Measurements from ENCODE around the gene BMPR2. TPM values are rescaled to one million over a fixed set of nuclear protein-coding genes. Genes with fewer than 3 reads are reported as not detected.
"Not testable (repeated sequence)": the region's sequence is repeated elsewhere in the genome, so short reads cannot be mapped to it uniquely, and the experiment has no call there.

BMPR2 gene
- total RNA-seq, 1 experiment from 2014 or later = 32.4 TPM

GRCh38 chr2:202449344-202449743, 73.2 kb downstream of the BMPR2 start:
- no peak for DNase-seq (ENCODE audit: low read depth)

GRCh38 chr2:202450785-202451184, 74.7 kb downstream of the BMPR2 start:
- DNase-seq (ENCODE audit: low read depth) = no peak

GRCh38 chr2:202452744-202453143, 76.6 kb downstream of the BMPR2 start:
- no peak for DNase-seq (ENCODE audit: low read depth)

GRCh38 chr2:202454536-202454935, 78.4 kb downstream of the BMPR2 start:
- no peak for DNase-seq (ENCODE audit: low read depth)

DNA sequence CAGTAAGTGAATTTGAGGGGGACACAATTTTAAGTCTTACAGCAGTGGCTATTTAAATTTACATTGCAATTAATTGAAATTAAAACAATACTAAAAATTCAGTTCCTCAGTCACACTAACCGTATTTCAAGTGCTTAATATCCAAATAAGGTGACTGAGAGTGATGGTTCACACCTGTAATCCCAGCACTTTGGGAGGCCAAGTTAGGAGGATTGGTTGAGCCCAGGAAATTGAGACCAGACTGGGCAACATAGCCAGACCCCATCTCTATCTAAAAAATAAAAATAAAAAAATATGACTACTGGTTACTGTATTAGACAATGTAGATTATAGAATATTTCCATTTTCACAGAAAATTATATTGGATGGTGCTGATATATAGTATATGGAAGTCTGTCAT, 79.0 kb downstream of the BMPR2 start:
- DNase-seq (ENCODE audit: low read depth) = no peak

DNA sequence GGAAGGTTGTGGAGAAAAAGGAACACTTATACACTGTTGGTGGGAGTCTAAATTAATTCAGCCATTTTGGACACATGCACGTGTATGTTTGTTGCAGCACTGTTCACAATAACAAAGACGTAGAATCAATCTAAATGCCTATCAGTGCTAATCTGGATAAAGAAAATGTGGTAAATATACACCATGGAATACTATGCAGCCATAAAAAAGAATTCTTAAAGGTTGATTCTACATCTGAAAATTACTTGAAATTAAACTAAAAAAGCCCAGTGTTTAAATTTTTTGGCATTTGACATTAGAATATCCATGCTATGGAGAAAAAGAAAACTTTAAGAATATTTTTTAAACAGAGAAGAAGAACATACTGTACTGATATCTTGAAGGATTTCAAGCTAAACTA, 84.0 kb downstream of the BMPR2 start:
- no peak for DNase-seq (ENCODE audit: low read depth)

GRCh38 chr2:202479090-202479489, 103.0 kb downstream of the BMPR2 start:
- DNase-seq (ENCODE audit: low read depth) = no peak

- no peak for DNase-seq (ENCODE audit: low read depth)
Observed at GRCh38 chr2:202479610-202480009, 103.5 kb downstream of the BMPR2 start.

GRCh38 chr2:202486351-202486750, 110.2 kb downstream of the BMPR2 start:
- no peak for DNase-seq (ENCODE audit: low read depth)

- DNase-seq (ENCODE audit: low read depth) = no peak
Observed at GRCh38 chr2:202488671-202489070, 112.5 kb downstream of the BMPR2 start.

GRCh38 chr2:202490479-202490878, 114.4 kb downstream of the BMPR2 start:
- DNase-seq (ENCODE audit: low read depth) = no peak

- no peak for DNase-seq (ENCODE audit: low read depth)
Observed at GRCh38 chr2:202491514-202491913, 115.4 kb downstream of the BMPR2 start.

DNA sequence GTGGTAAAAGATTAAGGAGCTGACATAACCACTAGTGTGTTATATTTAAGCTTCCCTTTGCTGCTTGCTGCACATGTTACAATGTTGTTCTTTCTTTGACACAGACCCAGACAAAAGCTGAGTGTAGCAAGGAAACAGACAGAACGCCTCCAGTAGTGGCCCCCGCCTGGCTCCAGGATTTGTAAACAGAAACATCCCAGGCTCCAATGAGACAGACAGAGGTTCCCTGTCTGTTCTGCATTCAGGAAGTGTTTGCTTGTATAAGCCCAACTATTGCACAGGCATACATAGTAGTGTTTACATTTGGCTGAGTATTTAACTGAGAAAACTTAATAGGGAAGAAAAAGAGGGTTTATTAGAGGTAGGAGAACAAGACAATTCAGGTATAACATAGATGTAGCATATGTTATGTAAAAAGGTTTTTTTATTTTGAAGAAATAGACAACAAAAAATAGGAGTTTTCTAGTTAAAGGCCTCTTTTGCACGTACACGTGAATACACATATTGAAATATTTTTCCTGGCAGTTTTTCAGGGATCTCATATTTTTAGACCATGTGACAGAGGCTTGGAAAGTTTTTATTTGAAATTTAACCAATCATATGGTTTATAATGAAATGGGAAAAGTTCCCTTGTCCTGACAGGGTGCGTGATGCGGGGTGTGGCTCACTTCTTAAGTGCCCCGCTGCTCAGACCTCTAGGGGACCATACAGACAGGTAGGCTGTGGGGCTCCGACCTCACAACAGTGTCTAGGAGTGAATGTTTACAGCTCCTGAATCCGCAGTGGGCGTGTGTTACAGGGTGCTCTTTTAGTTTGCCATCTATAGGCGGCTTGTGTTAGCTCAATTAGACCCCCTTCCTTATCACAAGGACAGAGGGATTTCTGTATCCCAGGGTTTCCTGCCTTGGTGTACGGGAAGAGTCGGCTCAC, 118.4 kb downstream of the BMPR2 start:
- DNase-seq (ENCODE audit: low read depth) = peak; percentile 9

DNA sequence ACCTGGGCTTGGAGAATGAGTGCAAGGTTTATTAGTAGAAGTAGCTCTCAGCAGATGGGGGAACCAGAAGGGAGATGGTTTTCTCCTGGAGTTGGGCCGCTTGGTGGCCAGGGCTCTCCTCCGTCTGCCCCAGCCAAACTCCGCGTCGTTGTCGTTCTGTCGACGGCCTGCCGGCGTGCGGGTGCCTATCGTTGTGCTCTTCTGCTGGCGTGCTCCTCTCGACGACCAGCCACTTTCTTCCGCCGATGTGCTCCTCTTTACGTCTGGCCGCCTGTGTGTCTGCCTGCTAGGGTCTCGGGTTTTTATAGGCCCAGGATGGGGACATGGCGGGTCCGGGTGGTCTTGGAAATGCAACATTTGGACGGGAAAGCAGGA, 119.1 kb downstream of the BMPR2 start:
- no peak for DNase-seq (ENCODE audit: low read depth)

DNA sequence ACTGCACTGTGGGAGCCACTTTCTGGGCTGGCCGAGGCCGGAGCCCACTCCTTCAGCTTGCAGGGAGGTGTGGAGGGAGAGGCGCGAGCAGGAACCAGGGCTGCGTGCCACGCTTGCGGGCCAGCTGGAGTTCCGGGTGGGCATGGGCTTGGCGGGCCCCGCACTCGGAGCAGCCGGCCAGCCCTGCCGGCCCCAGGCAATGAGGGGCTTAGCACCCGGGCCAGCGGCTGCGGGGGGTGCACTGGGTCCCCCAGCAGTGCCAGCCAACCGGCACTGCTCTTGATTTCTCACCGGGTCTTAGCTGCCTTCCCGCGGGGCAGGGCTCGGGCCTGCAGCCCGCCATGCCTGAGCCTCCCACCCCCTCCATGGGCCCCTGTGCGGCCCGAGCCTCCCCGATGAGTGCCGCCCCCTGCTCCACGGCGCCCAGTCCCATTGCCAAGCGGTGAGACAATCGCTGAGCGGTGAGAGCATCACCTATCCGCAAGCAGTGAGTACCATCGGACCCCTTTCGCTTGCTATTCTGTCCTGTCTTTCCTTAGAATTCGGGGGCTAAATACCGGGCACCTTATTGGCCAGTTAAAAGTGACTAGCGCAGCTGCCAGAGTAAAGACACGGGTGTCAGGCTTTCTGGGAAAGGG, 120.8 kb downstream of the BMPR2 start:
- not testable (repeated sequence) for DNase-seq (ENCODE audit: low read depth)

DNA sequence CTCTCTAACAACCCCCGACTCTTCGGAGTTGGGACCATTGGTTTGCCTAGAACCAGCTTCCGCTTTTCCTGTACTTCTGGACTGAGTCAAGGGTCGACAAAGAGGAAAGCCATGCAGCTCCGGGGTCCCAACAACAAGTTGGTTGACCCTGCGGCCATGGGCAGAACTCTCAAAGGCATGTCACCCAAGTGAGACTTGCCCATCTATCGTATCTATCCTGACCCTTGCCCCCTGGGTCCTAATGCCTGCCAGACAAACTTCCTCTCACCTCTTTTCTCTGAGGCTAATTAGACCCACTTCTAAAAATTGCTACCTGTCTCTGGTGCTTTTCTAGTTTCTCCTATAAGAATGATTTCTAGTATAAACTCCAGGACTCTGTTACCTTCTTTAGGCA, 121.3 kb downstream of the BMPR2 start:
- DNase-seq (ENCODE audit: low read depth) = not testable (repeated sequence)

GRCh38 chr2:202499841-202500240, 123.7 kb downstream of the BMPR2 start:
- DNase-seq (ENCODE audit: low read depth) = not testable (repeated sequence)

DNA sequence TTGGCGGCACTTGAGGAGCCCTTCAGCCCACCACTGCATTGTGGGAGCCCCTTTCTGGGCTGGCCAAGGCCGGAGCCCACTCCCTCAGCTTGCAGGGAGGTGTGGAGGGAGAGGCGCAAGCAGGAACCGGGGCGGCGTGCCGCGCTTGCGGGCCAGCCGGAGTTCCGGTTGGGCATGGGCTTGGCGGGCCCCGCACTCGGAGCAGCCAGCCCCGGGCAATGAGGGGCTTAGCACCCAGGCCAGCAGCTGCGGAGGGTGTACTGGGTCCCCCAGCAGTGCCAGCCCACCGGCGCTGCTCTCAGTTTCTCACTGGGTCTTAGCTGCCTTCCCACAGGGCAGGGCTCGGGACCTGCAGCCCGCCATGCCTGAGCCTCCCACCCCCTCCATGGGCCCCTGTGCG, 127.1 kb downstream of the BMPR2 start:
- not testable (repeated sequence) for DNase-seq (ENCODE audit: low read depth)

DNA sequence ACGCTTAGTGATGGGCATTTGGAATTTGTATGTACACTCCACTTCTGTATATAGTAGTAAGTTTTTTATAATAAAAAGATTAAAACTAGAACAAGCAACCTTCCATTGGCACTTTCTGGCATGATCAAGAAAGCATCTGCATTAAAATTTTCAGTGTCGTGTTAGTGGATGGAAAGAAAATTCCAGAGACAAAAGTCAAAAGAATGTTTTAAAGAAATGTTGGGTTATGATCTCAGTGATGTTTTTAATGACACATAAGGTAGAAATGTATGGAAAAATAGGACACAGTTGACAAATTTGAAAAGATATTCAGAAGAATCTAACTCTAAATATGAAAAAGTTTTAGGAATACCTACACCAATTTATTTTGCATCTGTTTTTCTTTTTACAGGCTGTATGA, 132.6 kb downstream of the BMPR2 start:
- DNase-seq (ENCODE audit: low read depth) = no peak

- no peak for DNase-seq (ENCODE audit: low read depth)
Observed at GRCh38 chr2:202510911-202511310, 134.8 kb downstream of the BMPR2 start.

- no peak for DNase-seq (ENCODE audit: low read depth)
Observed at GRCh38 chr2:202512176-202512575, 136.0 kb downstream of the BMPR2 start.

GRCh38 chr2:202514732-202515131, 138.6 kb downstream of the BMPR2 start:
- no peak for DNase-seq (ENCODE audit: low read depth)

GRCh38 chr2:202519453-202519852, 143.3 kb downstream of the BMPR2 start:
- no peak for DNase-seq (ENCODE audit: low read depth)

Measured in RPMI7951 (cell line).